MCF 10A (cell line): ENCODE measurements around the gene NAALADL2. TPM values are rescaled to one million over a fixed set of nuclear protein-coding genes. Genes with fewer than 3 reads are reported as not detected.
A peak's percentile ranks its signal among the peaks of the same experiment; 100 is the strongest.

Source experiments
- BruUV-seq: library from RNA; stranded (reverse); fragments of 400-500 nt; replicated peaks from 2 replicates; lab custom pipeline; 2021; lab: Mats Ljungman, UMichigan
- CTCF ChIA-PET: fragments of 300-600 bp; sonication (Branson Sonifier 250); formaldehyde crosslinking; extraction: SDS; loops from one replicate; lab custom pipeline; 2021; ENCODE audit warnings: antibody characterized with exemption, inconsistent platforms; lab: Yijun Ruan, JAX
- POLR2A ChIA-PET: fragments of 300-600, 350-650 bp; sonication (Branson Sonifier 250); formaldehyde crosslinking; extraction: SDS; loops from one replicate; lab custom pipeline; 2020; ENCODE audit warnings: antibody characterized with exemption, inconsistent platforms; lab: Yijun Ruan, JAX
- DNase-seq: peaks from one replicate; pipeline ENCODE4 v3.0.0-alpha.2; 2018; ENCODE audit not compliant: unreplicated experiment
- H3K27ac Mint-ChIP-seq: one replicate; pipeline ENCODE4 v1.8.0; 2022; ENCODE audit warnings: mild to moderate bottlenecking, low read depth, mixed read lengths; ENCODE audit not compliant: unreplicated experiment
- H3K27me3 Mint-ChIP-seq: one replicate; pipeline ENCODE4 v1.8.0; 2022; ENCODE audit warnings: mixed read lengths; ENCODE audit not compliant: insufficient read depth, unreplicated experiment
- H3K36me3 Mint-ChIP-seq: one replicate; pipeline ENCODE4 v1.8.0; 2022; ENCODE audit warnings: mild to moderate bottlenecking, moderate library complexity, mixed read lengths; ENCODE audit not compliant: insufficient read depth, unreplicated experiment
- H3K4me1 Mint-ChIP-seq: one replicate; pipeline ENCODE4 v1.8.0; 2022; ENCODE audit warnings: mixed read lengths; ENCODE audit not compliant: insufficient read depth, unreplicated experiment
- H3K4me3 Mint-ChIP-seq: one replicate; pipeline ENCODE4 v1.8.0; 2022; ENCODE audit warnings: mild to moderate bottlenecking, moderate library complexity, mixed read lengths; ENCODE audit not compliant: unreplicated experiment
- H3K9me3 Mint-ChIP-seq: one replicate; pipeline ENCODE4 v1.8.0; 2022; ENCODE audit warnings: mixed read lengths; ENCODE audit not compliant: unreplicated experiment
- CTCF ChIP-seq: fragments of 200-600 bp; IDR thresholded peaks from one replicate; pipeline ENCODE4 v1.8.0; 2022; ENCODE audit warnings: antibody characterized with exemption, mild to moderate bottlenecking; ENCODE audit not compliant: unreplicated experiment
- intact Hi-C: fragments of 100-400 bp; cut with micrococcal nuclease; formaldehyde crosslinking; loops from 2 replicates; pipeline ENCODE4 v1.14.1; 2022
- total RNA-seq: library from RNA; stranded (reverse); gene quantifications from 2 replicates; pipeline ENCODE4 v1.2.3, GENCODE V29; 2022

NAALADL2 gene
- total RNA-seq, 1 experiment from 2014 or later: 4.2 TPM

GRCh38 chr3:175428466-175428865 lies 569.3 kb downstream of the NAALADL2 start:
- POLR2A ChIA-PET: no interaction called here
- no TSS peak for BruUV-seq
- DNase-seq: no peak
- CTCF ChIA-PET: no interaction called here
- intact Hi-C loops: no loop called here
- Mint-ChIP-seq H3K27ac (no peak overlapping the region), H3K4me1 (no peaks in the 10 kb centered on the region), H3K4me3 (no peak overlapping the region), H3K9me3 (no peaks in the 10 kb centered on the region), H3K36me3 (no peaks in the 10 kb centered on the region), H3K27me3 (no peaks in the 10 kb centered on the region)
- TF ChIP-seq CTCF: no peak

- no peak overlapping the region for H3K4me3 Mint-ChIP-seq
- BruUV-seq: no TSS peak
- H3K27me3 Mint-ChIP-seq: no peaks in the 10 kb centered on the region
- no peak for DNase-seq
- no peaks in the 10 kb centered on the region for H3K36me3 Mint-ChIP-seq
- no peaks in the 10 kb centered on the region for H3K4me1 Mint-ChIP-seq
- no peak for TF ChIP-seq CTCF
- H3K9me3 Mint-ChIP-seq: no peaks in the 10 kb centered on the region
- H3K27ac Mint-ChIP-seq: no peak overlapping the region
- intact Hi-C loops: no loop called here
- ChIA-PET CTCF (no interaction called here), POLR2A (no interaction called here)
Measured at GRCh38 chr3:175430983-175431773, 572.0 kb downstream of the NAALADL2 start.

GRCh38 chr3:175432376-175433025 lies 573.4 kb downstream of the NAALADL2 start:
- ChIA-PET CTCF (interaction anchor here (0.7 kb wide), 1 partner anchor 984 kb away, joined by 3 read pairs; no protein-coding TSS in a partner anchor), POLR2A (no interaction called here)
- TF ChIP-seq CTCF: no peak
- Mint-ChIP-seq H3K27ac (no peak overlapping the region), H3K9me3 (no peaks in the 10 kb centered on the region), H3K4me1 (no peaks in the 10 kb centered on the region), H3K36me3 (no peaks in the 10 kb centered on the region), H3K27me3 (no peaks in the 10 kb centered on the region), H3K4me3 (no peak overlapping the region)
- DNase-seq: peak; percentile 15
- BruUV-seq: no TSS peak
- intact Hi-C loops: no loop called here

- no peaks in the 10 kb centered on the region for H3K4me1 Mint-ChIP-seq
- no peaks in the 10 kb centered on the region for H3K36me3 Mint-ChIP-seq
- ChIA-PET POLR2A (no interaction called here), CTCF (interaction anchor here (0.7 kb wide), 1 partner anchor 983 kb away, joined by 3 read pairs; no protein-coding TSS in a partner anchor)
- no peaks in the 10 kb centered on the region for H3K9me3 Mint-ChIP-seq
- no peak overlapping the region for H3K27ac Mint-ChIP-seq
- no TSS peak for BruUV-seq
- no peak for TF ChIP-seq CTCF
- intact Hi-C loops: no loop called here
- H3K4me3 Mint-ChIP-seq: no peak overlapping the region
- DNase-seq: no peak
- no peaks in the 10 kb centered on the region for H3K27me3 Mint-ChIP-seq
Measured at GRCh38 chr3:175433026-175433674, 574.0 kb downstream of the NAALADL2 start.
